Neural crest cell (in vitro differentiated cells): Measurements from ENCODE around the gene NLRP3. TPM values are rescaled to one million over a fixed set of nuclear protein-coding genes. Genes with fewer than 3 reads are reported as not detected.
"Not testable (repeated sequence)": the region's sequence is repeated elsewhere in the genome, so short reads cannot be mapped to it uniquely, and the experiment has no call there.

Experiments
- DNase-seq: peaks from one replicate; pipeline ENCODE4 v3.0.0; 2021; ENCODE audit warnings: low read depth, mixed read lengths, low spot score
- H3K27ac Mint-ChIP-seq: one replicate; pipeline ENCODE4 v1.8.0; 2021; ENCODE audit warnings: mild to moderate bottlenecking, mixed read lengths; ENCODE audit not compliant: unreplicated experiment
- H3K27me3 Mint-ChIP-seq: 2 replicates; pipeline ENCODE4 v1.8.0; 2021; ENCODE audit warnings: low read depth, mild to moderate bottlenecking, mixed read lengths
- H3K36me3 Mint-ChIP-seq: 2 replicates; pipeline ENCODE4 v1.8.0; 2021; ENCODE audit warnings: low read depth, mild to moderate bottlenecking, mixed read lengths
- H3K4me1 Mint-ChIP-seq: 2 replicates; pipeline ENCODE4 v1.8.0; 2021; ENCODE audit warnings: mixed read lengths
- H3K4me3 Mint-ChIP-seq: one replicate; pipeline ENCODE4 v1.8.0; 2021; ENCODE audit warnings: mild to moderate bottlenecking, mixed read lengths
- H3K9me3 Mint-ChIP-seq: 2 replicates; pipeline ENCODE4 v1.8.0; 2021; ENCODE audit warnings: mixed read lengths
- CTCF ChIP-seq: fragments of 200-600 bp; sonication (generic); conservative IDR thresholded peaks from 2 replicates; pipeline ENCODE4 v1.5.0; 2021; ENCODE audit warnings: antibody characterized with exemption, mild to moderate bottlenecking
- total RNA-seq: library from RNA; stranded (reverse); gene quantifications from 2 replicates; pipeline ENCODE4 v1.2.1, GENCODE V29; 2021

Gene NLRP3
- total RNA-seq, 1 donor from 2014 or later, result 0.07 TPM

- H3K4me1 Mint-ChIP-seq, result peaks cover 16% of the 10 kb centered on the region
- H3K9me3 Mint-ChIP-seq, result no peaks in the 10 kb centered on the region
- TF ChIP-seq CTCF, result no peak
- no peaks in the 10 kb centered on the region for H3K27me3 Mint-ChIP-seq
- no peak overlapping the region for H3K4me3 Mint-ChIP-seq
- H3K27ac Mint-ChIP-seq, result peak overlapping the region; percentile 38
- DNase-seq, result no peak
- no peaks in the 10 kb centered on the region for H3K36me3 Mint-ChIP-seq
Measured at GRCh38 chr1:247469141-247469535, 53.2 kb downstream of the NLRP3 start.

GRCh38 chr1:247470942-247471429, 55.0 kb downstream of the NLRP3 start:
- H3K4me1 Mint-ChIP-seq, result peaks cover 16% of the 10 kb centered on the region
- H3K9me3 Mint-ChIP-seq, DNase-seq, H3K4me3 Mint-ChIP-seq, H3K27ac Mint-ChIP-seq, H3K27me3 Mint-ChIP-seq, H3K36me3 Mint-ChIP-seq: not testable (repeated sequence)

GRCh38 chr1:247471445-247472016, 55.6 kb downstream of the NLRP3 start:
- Mint-ChIP-seq H3K4me3 (no peak overlapping the region), H3K9me3 (peaks cover 7% of the 10 kb centered on the region), H3K4me1 (peaks cover 16% of the 10 kb centered on the region), H3K27ac (no peak overlapping the region), H3K27me3 (no peaks in the 10 kb centered on the region), H3K36me3 (no peaks in the 10 kb centered on the region)
- DNase-seq, result no peak
- no peak for TF ChIP-seq CTCF

- Mint-ChIP-seq H3K4me3 (no peak overlapping the region), H3K9me3 (peaks cover 7% of the 10 kb centered on the region), H3K36me3 (no peaks in the 10 kb centered on the region), H3K27ac (no peak overlapping the region), H3K4me1 (peaks cover 16% of the 10 kb centered on the region), H3K27me3 (no peaks in the 10 kb centered on the region)
- no peak for TF ChIP-seq CTCF
- no peak for DNase-seq
Measured at GRCh38 chr1:247472035-247472434, 56.1 kb downstream of the NLRP3 start.

- H3K36me3 Mint-ChIP-seq, result no peaks in the 10 kb centered on the region
- no peak overlapping the region for H3K27ac Mint-ChIP-seq
- H3K9me3 Mint-ChIP-seq, result peaks cover 7% of the 10 kb centered on the region
- H3K4me1 Mint-ChIP-seq, result peaks cover 5% of the 10 kb centered on the region
- H3K27me3 Mint-ChIP-seq, result no peaks in the 10 kb centered on the region
- no peak for DNase-seq
- no peak overlapping the region for H3K4me3 Mint-ChIP-seq
- TF ChIP-seq CTCF, result no peak
Measured at GRCh38 chr1:247474367-247474766, 58.4 kb downstream of the NLRP3 start.

GRCh38 chr1:247475793-247476192, 59.8 kb downstream of the NLRP3 start:
- peaks cover 5% of the 10 kb centered on the region for H3K4me1 Mint-ChIP-seq
- H3K27ac Mint-ChIP-seq, result no peak overlapping the region
- no peaks in the 10 kb centered on the region for H3K36me3 Mint-ChIP-seq
- no peaks in the 10 kb centered on the region for H3K27me3 Mint-ChIP-seq
- no peak overlapping the region for H3K4me3 Mint-ChIP-seq
- peaks cover 7% of the 10 kb centered on the region for H3K9me3 Mint-ChIP-seq
- TF ChIP-seq CTCF, result no peak
- DNase-seq, result no peak

GRCh38 chr1:247476328-247477058, 60.5 kb downstream of the NLRP3 start:
- not testable (repeated sequence) for H3K27me3 Mint-ChIP-seq, H3K9me3 Mint-ChIP-seq, H3K4me1 Mint-ChIP-seq, DNase-seq, H3K36me3 Mint-ChIP-seq, H3K4me3 Mint-ChIP-seq, H3K27ac Mint-ChIP-seq
